Fibroblast of lung (primary cell): ENCODE measurements around the gene SYNJ2. TPM values are rescaled to one million over a fixed set of nuclear protein-coding genes. Genes with fewer than 3 reads are reported as not detected.

Experiments used
- DNase-seq, 2 donors: peaks; one replicate each; pipeline versions ENCODE4 v3.0.0 to v3.0.0-alpha.2; 2010; ENCODE audit warnings: low read depth in 2 of 2
- H2AFZ ChIP-seq: 2 replicates; pipeline ENCODE4 v1.5.1; 2012; ENCODE audit warnings: low read length, control low read depth, inconsistent platforms
- H3K27ac ChIP-seq: 2 replicates; pipeline ENCODE4 v1.5.1; 2011; ENCODE audit warnings: low read length, control low read depth; ENCODE audit not compliant: insufficient read depth
- H3K27me3 ChIP-seq: 2 replicates; pipeline ENCODE4 v1.5.1; 2011; ENCODE audit warnings: mild to moderate bottlenecking, low read length; ENCODE audit not compliant: control insufficient read depth, insufficient read depth
- H3K36me3 ChIP-seq: 2 replicates; pipeline ENCODE4 v1.5.1; 2011; ENCODE audit warnings: low read length; ENCODE audit not compliant: control insufficient read depth, insufficient read depth
- H3K4me1 ChIP-seq: 2 replicates; pipeline ENCODE4 v1.5.1; 2011; ENCODE audit warnings: low read length; ENCODE audit not compliant: control insufficient read depth, insufficient read depth; ENCODE audit errors: extremely low read depth
- H3K4me2 ChIP-seq: 2 replicates; pipeline ENCODE4 v1.5.1; 2011; ENCODE audit warnings: low read length, control low read depth; ENCODE audit not compliant: insufficient read depth; ENCODE audit errors: extremely low read depth
- H3K4me3 ChIP-seq, 4 experiments: fragments of 200-600 bp in 1 of 4; sonication (generic) in 1 of 4; replicated peaks in 1 of 4; 2 replicates each; pipeline ENCODE4 v1.5.1; 2011 to 2016; ENCODE audit warnings: low read length in 4 of 4, low read depth in 3 of 4, mild to moderate bottlenecking in 3 of 4, control low read depth in 2 of 4, inconsistent platforms in 1 of 4, mixed read lengths in 1 of 4; ENCODE audit not compliant: insufficient read depth in 1 of 4; ENCODE audit errors: control extremely low read depth in 1 of 4
- H3K79me2 ChIP-seq: 2 replicates; pipeline ENCODE4 v1.5.1; 2012; ENCODE audit warnings: mild to moderate bottlenecking, low read length, inconsistent platforms; ENCODE audit not compliant: control insufficient read depth, insufficient read depth
- H3K9ac ChIP-seq: 2 replicates; pipeline ENCODE4 v1.5.1; 2011; ENCODE audit warnings: mild to moderate bottlenecking, low read length, control low read depth; ENCODE audit not compliant: insufficient read depth
- H3K9me3 ChIP-seq: 2 replicates; pipeline ENCODE4 v1.5.1; 2012; ENCODE audit warnings: low read depth, low read length; ENCODE audit not compliant: control insufficient read depth, insufficient read depth
- H4K20me1 ChIP-seq: 2 replicates; pipeline ENCODE4 v1.5.1; 2011; ENCODE audit warnings: low read length; ENCODE audit not compliant: control insufficient read depth, insufficient read depth; ENCODE audit errors: extremely low read depth
- CTCF ChIP-seq, 2 donors: IDR thresholded peaks in 1 of 2; conservative IDR thresholded peaks in 1 of 2; 1 replicate in 1 of 2; 2 replicates in 1 of 2; pipeline ENCODE4 v1.5.1; 2011 to 2012; ENCODE audit warnings: low read length in 2 of 2, control low read depth in 1 of 2, inconsistent platforms in 1 of 2, low read depth in 1 of 2, mild to moderate bottlenecking in 1 of 2
- EZH2 ChIP-seq: IDR thresholded peaks from 2 replicates; pipeline ENCODE4 v1.5.1; 2012; ENCODE audit warnings: low read length, control low read depth, mild to moderate bottlenecking; ENCODE audit errors: missing control alignments
- polyA plus RNA-seq, 2 donors: library from polyadenylated mRNA; depleted of rRNA in 1 of 2; stranded (reverse) in 1 of 2; unstranded in 1 of 2; fragments of >200 nt; gene quantifications; 2 replicates each; pipeline ENCODE4 v1.2.1, GENCODE V29; 2011 to 2012; ENCODE audit warnings: missing spikeins in 1 of 2
- total RNA-seq: library from RNA; depleted of rRNA; stranded (reverse); fragments of >200 nt; gene quantifications from 2 replicates; pipeline ENCODE4 v1.2.1, GENCODE V29; 2014

SYNJ2 gene
- total and polyA plus RNA-seq, 2 donors (not counting 1 experiment from before 2014, with no cell fraction given): 23.5 to 57.3 TPM

DNA sequence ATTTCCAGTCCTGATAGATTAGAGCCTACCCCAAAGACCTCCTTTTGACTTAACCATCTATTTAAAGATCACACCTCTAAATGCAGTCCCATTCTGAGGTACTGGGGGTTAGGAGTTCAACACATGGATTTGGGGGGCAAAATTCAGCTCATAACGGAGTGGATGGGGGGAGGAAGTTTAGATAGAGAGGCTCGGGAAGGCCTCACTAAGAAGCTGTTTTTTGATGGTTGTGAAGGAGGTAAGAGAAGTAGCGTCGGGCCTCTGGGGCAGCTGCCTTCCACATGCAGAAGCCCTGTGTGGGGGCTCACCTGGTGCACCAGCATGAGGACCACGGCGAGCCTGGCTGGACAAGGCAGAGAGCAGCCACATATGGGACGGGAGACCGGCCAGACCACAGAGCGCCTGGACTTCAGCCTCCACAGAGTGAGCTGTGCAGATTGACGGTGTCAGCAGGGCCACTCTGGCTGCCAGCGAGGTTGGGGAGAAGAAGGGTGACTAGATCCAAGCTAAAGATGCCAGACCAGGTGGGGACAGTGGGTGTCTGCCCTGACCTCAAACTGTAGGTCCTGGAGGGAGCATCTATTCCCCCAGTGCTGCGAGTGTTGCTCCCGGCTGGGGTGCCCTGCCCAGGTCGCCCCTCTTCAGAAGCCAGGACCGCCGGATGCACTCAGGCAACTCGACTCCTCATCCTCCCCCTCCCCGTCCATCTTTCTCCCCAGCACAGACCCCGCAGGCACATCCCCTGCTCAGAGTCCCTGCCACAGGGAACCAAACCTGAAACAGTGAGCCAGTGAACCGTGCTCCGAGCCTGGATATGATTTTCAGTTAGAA is 5.1 kb upstream of the SYNJ2 start:
- Histone ChIP-seq H3K27me3 (no peaks in the 10 kb centered on the region), H3K9me3 (no peaks in the 10 kb centered on the region), H3K4me3 (no peak overlapping the region), H3K4me2 (no peak overlapping the region), H3K36me3 (no peaks in the 10 kb centered on the region), H3K4me1 (peaks cover 6% of the 10 kb centered on the region), H3K27ac (no peak overlapping the region), H4K20me1 (no peaks in the 10 kb centered on the region), H2AFZ (no peak overlapping the region), H3K79me2 (no peaks in the 10 kb centered on the region), H3K9ac (no peak overlapping the region)
- no peak for TF ChIP-seq EZH2
- TF ChIP-seq CTCF (conservative IDR thresholded peaks at IDR 0.05 in 1 of 2, IDR thresholded peaks at IDR 0.05 in 1 of 2; ENCODE audit: low read depth in 1 of 2, low read length in 2 of 2): no peak
- no peak for DNase-seq

- H2AFZ ChIP-seq: no peak overlapping the region
- no peaks in the 10 kb centered on the region for H3K27me3 ChIP-seq
Observed at GRCh38 chr6:157977176-157977804, 4.4 kb upstream of the SYNJ2 start.

More at GRCh38 chr6:157977176-157977804, 4.4 kb upstream of the SYNJ2 start:
- TF ChIP-seq CTCF (conservative IDR thresholded peaks at IDR 0.05 in 1 of 2, IDR thresholded peaks at IDR 0.05 in 1 of 2; ENCODE audit: low read depth in 1 of 2, low read length in 2 of 2) (no peak), EZH2 (no peak)
- no peak for DNase-seq
- H3K36me3 ChIP-seq: no peaks in the 10 kb centered on the region
- no peak overlapping the region for H3K4me3 ChIP-seq
- no peaks in the 10 kb centered on the region for H3K9me3 ChIP-seq
- H3K79me2 ChIP-seq: peaks cover 3% of the 10 kb centered on the region
- no peak overlapping the region for H3K27ac ChIP-seq
- H3K4me1 ChIP-seq: peaks cover 6% of the 10 kb centered on the region
- no peaks in the 10 kb centered on the region for H4K20me1 ChIP-seq
- H3K9ac ChIP-seq: no peak overlapping the region
- no peak overlapping the region for H3K4me2 ChIP-seq
